A673 (cell line): ENCODE results near the gene FHL1. TPM values are rescaled to one million over a fixed set of nuclear protein-coding genes. Genes with fewer than 3 reads are reported as not detected.
"Not testable (repeated sequence)": the region's sequence is repeated elsewhere in the genome, so short reads cannot be mapped to it uniquely, and the experiment has no call there.

ENCODE experiments used
- BruUV-seq: library from RNA; stranded (reverse); fragments of 400-500 nt; replicated peaks from 2 replicates; lab custom pipeline; 2021; lab: Mats Ljungman, UMichigan
- CTCF ChIA-PET: fragments of 300-600 bp; sonication (Branson Sonifier 250); formaldehyde crosslinking; loops from one replicate; lab custom pipeline; 2022; ENCODE audit warnings: antibody characterized with exemption; lab: Charles Lee
- POLR2A ChIA-PET: fragments of 300-600 bp; sonication (Branson Sonifier 250); formaldehyde crosslinking; loops from one replicate; lab custom pipeline; 2022; ENCODE audit warnings: antibody characterized with exemption; ENCODE audit not compliant: low non-redundant PET; lab: Charles Lee
- DNase-seq: peaks from one replicate; pipeline ENCODE4 v3.0.0-alpha.2; 2015; ENCODE audit warnings: low spot score
- H3K27ac ChIP-seq: fragments of 200-600 bp; sonication (generic); 2 replicates; pipeline ENCODE4 v1.5.1; 2016; ENCODE audit warnings: mixed run types, low read depth, mild to moderate bottlenecking, mixed read lengths, antibody characterized with exemption, low read length; ENCODE audit not compliant: poor library complexity, severe bottlenecking
- H3K27me3 ChIP-seq: fragments of 200-600 bp; sonication (generic); replicated peaks from 2 replicates; pipeline ENCODE4 v1.6.1; 2017; ENCODE audit warnings: mixed run types, low read depth, mild to moderate bottlenecking, mixed read lengths, antibody characterized with exemption, low read length; ENCODE audit not compliant: insufficient read depth, poor library complexity
- H3K36me3 ChIP-seq: fragments of 200-600 bp; sonication (generic); 2 replicates; pipeline ENCODE4 v1.6.1; 2016; ENCODE audit warnings: mixed run types, mild to moderate bottlenecking, mixed read lengths, antibody characterized with exemption, low read length; ENCODE audit not compliant: insufficient read depth, poor library complexity, severe bottlenecking
- H3K4me1 ChIP-seq: fragments of 200-600 bp; sonication (generic); 2 replicates; pipeline ENCODE4 v1.6.1; 2017; ENCODE audit warnings: mixed run types, mild to moderate bottlenecking, mixed read lengths, antibody characterized with exemption, low read length; ENCODE audit not compliant: insufficient read depth, poor library complexity, severe bottlenecking
- H3K4me3 ChIP-seq: fragments of 200-600 bp; sonication (generic); 2 replicates; pipeline ENCODE4 v1.5.1; 2016; ENCODE audit warnings: low read depth, mixed run types, mild to moderate bottlenecking, mixed read lengths, low read length; ENCODE audit not compliant: poor library complexity, severe bottlenecking
- H3K9me3 ChIP-seq: fragments of 200-600 bp; sonication (generic); 2 replicates; pipeline ENCODE4 v1.6.1; 2016; ENCODE audit warnings: mixed run types, low read depth, mild to moderate bottlenecking, mixed read lengths, antibody characterized with exemption, low read length; ENCODE audit not compliant: poor library complexity, severe bottlenecking
- EZH2 ChIP-seq: fragments of 200-600 bp; sonication (generic); IDR thresholded peaks from 2 replicates; pipeline ENCODE4 v1.6.1; 2017; ENCODE audit warnings: borderline replicate concordance, low read depth, mild to moderate bottlenecking, mixed read lengths, antibody characterized with exemption, low read length; ENCODE audit not compliant: poor library complexity, severe bottlenecking
- intact Hi-C: fragments of 100-400 bp; cut with micrococcal nuclease; formaldehyde crosslinking; loops from one replicate; pipeline ENCODE4 v1.10.0; 2022; ENCODE audit not compliant: unreplicated experiment
- total RNA-seq: library from RNA; stranded (reverse); gene quantifications from 2 replicates; pipeline ENCODE4 v1.2.3, GENCODE V29; 2021
- TF ChIP-seq, protein P1 (sequence below): fragments of 300-800, 200-600 bp; sonication (generic); conservative IDR thresholded peaks from 2 replicates; pipeline ENCODE4 v1.5.1; 2017; ENCODE audit warnings: low read depth, mild to moderate bottlenecking, antibody characterized with exemption, low read length, moderate library complexity, mixed read lengths

FHL1 gene
- total RNA-seq, 1 experiment from 2014 or later, result 14.9 TPM

DNA sequence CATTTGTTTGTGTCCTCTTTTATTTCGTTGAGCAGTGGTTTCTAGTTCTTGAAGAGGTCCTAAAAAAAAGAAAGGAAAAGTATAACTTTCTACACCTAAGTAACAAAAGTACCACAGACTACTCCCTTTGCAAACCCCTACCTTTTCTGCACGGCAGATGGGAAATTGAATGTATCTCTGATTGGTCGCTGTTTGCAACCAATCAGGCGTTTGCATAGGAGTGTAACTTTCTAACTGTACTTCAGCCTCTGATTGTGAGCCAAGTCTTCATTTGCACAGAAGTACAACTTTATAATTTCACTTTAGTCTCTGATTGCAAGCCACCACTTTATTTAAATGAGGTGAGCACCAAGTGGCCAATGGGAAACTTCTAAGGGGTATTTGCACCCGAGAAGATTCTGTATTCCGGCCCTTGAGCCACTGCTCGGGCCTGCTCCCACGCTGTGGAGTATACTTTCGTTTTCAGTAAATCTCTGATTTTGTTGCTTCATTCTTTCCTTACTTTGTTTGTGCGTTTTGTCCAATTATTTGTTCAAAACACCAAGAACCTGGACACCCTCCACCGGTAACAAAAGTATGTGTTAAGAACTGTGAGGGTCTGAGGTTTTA is 40.3 kb upstream of the FHL1 start:
- no peak for DNase-seq
- POLR2A ChIA-PET, result no interaction called here
- no peaks in the 10 kb centered on the region for H3K27me3 ChIP-seq
- H3K36me3 ChIP-seq, result no peaks in the 10 kb centered on the region
- no peak for TF ChIP-seq EZH2
- TF ChIP-seq, protein P1, sequence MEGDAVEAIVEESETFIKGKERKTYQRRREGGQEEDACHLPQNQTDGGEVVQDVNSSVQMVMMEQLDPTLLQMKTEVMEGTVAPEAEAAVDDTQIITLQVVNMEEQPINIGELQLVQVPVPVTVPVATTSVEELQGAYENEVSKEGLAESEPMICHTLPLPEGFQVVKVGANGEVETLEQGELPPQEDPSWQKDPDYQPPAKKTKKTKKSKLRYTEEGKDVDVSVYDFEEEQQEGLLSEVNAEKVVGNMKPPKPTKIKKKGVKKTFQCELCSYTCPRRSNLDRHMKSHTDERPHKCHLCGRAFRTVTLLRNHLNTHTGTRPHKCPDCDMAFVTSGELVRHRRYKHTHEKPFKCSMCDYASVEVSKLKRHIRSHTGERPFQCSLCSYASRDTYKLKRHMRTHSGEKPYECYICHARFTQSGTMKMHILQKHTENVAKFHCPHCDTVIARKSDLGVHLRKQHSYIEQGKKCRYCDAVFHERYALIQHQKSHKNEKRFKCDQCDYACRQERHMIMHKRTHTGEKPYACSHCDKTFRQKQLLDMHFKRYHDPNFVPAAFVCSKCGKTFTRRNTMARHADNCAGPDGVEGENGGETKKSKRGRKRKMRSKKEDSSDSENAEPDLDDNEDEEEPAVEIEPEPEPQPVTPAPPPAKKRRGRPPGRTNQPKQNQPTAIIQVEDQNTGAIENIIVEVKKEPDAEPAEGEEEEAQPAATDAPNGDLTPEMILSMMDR, result no peak
- H3K27ac ChIP-seq, result no peak overlapping the region
- CTCF ChIA-PET, result no interaction called here
- H3K4me1 ChIP-seq, result no peaks in the 10 kb centered on the region
- intact Hi-C loops, result no loop called here
- no TSS peak for BruUV-seq
- H3K4me3 ChIP-seq, result no peak overlapping the region
- no peaks in the 10 kb centered on the region for H3K9me3 ChIP-seq

DNA sequence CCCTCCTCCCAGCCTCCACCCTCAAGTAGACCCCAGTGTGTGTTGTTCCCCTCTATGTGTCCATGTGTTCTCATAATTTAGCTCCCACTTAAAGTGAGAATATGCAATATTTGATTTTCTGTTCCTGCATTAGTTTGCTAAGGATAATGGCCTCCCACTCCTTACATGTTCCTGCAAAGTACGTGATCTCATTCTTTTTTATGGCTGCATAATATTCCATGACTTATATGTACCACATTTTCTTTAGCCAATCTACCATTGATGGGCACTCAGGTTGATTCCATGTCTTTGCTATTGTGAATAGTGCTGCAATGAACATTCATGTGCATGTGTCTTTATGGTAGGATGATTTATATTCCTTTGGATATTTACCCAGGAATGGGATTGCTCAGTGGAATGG is 38.4 kb upstream of the FHL1 start:
- H3K9me3 ChIP-seq, intact Hi-C loops, H3K4me3 ChIP-seq, H3K36me3 ChIP-seq, H3K4me1 ChIP-seq, H3K27ac ChIP-seq, BruUV-seq, POLR2A ChIA-PET, CTCF ChIA-PET, DNase-seq, H3K27me3 ChIP-seq: not testable (repeated sequence)

DNA sequence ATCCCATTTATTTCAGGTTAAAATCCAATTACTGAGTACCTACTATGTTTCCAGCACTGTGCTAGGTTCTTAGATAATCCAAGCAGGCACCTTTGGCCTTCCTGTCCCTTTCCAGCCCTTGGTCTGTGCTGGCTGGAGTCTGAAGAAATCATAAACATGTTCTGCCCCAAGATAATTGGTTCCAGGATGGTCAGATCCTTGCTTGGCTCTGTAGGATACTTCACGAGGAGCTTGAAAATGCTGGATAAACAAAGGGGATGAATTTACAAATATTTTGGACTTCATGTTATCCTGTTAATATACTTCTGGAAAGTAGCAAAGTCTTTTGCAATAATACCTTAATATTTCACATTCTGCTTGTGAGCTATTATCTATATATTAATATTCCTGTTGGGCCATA is 35.0 kb upstream of the FHL1 start:
- no peaks in the 10 kb centered on the region for H3K36me3 ChIP-seq
- H3K27me3 ChIP-seq, result no peaks in the 10 kb centered on the region
- BruUV-seq, result no TSS peak
- no peak for TF ChIP-seq EZH2
- TF ChIP-seq, protein P1, result no peak
- intact Hi-C loops, result no loop called here
- ChIA-PET CTCF (no interaction called here), POLR2A (no interaction called here)
- no peaks in the 10 kb centered on the region for H3K4me1 ChIP-seq
- no peaks in the 10 kb centered on the region for H3K9me3 ChIP-seq
- no peak overlapping the region for H3K4me3 ChIP-seq
- no peak for DNase-seq
- no peak overlapping the region for H3K27ac ChIP-seq

DNA sequence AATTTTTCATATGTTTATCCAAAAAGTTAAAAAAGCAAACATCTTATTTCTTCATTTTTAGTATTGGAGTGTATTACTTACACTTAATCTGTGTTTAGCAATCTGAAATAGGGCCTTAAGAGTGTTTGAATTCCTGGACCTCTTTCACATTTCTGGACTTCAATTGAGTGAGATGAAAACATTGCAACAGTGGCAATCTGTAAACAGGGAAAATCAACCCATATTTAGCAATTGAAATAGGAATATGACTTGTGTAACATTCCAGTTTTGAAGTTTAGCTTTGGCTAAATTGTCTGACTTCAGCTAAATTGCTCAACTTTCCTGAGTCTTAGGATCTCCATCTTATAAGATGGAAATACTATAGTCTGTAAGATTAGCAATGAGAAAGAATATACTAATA is 34.6 kb upstream of the FHL1 start:
- BruUV-seq, result no TSS peak
- Histone ChIP-seq H3K27ac (no peak overlapping the region), H3K36me3 (no peaks in the 10 kb centered on the region), H3K9me3 (no peaks in the 10 kb centered on the region), H3K27me3 (no peaks in the 10 kb centered on the region), H3K4me1 (no peaks in the 10 kb centered on the region), H3K4me3 (no peak overlapping the region)
- CTCF ChIA-PET, result no interaction called here
- intact Hi-C loops, result no loop called here
- no peak for TF ChIP-seq EZH2
- TF ChIP-seq, protein P1, result no peak
- no peak for DNase-seq
- POLR2A ChIA-PET, result no interaction called here
